Endothelial cell of umbilical vein (primary cell): Measurements from ENCODE around the gene MACROD2. TPM values are rescaled to one million over a fixed set of nuclear protein-coding genes. Genes with fewer than 3 reads are reported as not detected.

Experiments used
- BruUV-seq: library from RNA; stranded (reverse); fragments of 400-500 nt; replicated peaks from 2 replicates; lab custom pipeline; 2021; lab: Mats Ljungman, UMichigan
- CTCF ChIA-PET: fragments of 300-600, 350-600 bp; sonication (Branson Sonifier 250); formaldehyde crosslinking; loops from one replicate; lab custom pipeline; 2021; ENCODE audit warnings: antibody characterized with exemption, inconsistent platforms; lab: Charles Lee
- POLR2A ChIA-PET: fragments of 300-600, 350-600 bp; sonication (Branson Sonifier 250); formaldehyde crosslinking; loops from one replicate; lab custom pipeline; 2021; ENCODE audit warnings: antibody characterized with exemption, inconsistent platforms; lab: Charles Lee
- DNase-seq: peaks from one replicate; pipeline ENCODE4 v3.0.0-alpha.2; 2011; ENCODE audit warnings: low read depth, low spot score
- FAIRE-seq: peaks from 2 replicates; lab custom pipeline; 2011; peaks lifted over from hg19 to GRCh38; lab: Jason Lieb, UNC
- H2AFZ ChIP-seq: 2 replicates; pipeline ENCODE4 v1.6.0; 2012; ENCODE audit warnings: low read depth, low read length, control low read depth, inconsistent platforms
- H3K27ac ChIP-seq: 2 replicates; pipeline ENCODE4 v1.5.1; 2011; ENCODE audit warnings: low read depth, mild to moderate bottlenecking, control low read depth, low read length, moderate library complexity; ENCODE audit not compliant: insufficient read depth
- H3K27me3 ChIP-seq, 2 experiments: 2 replicates each; pipeline versions ENCODE4 v1.6.0 to v1.6.1; 2011; ENCODE audit warnings: low read length in 2 of 2, mixed read lengths in 1 of 2; ENCODE audit not compliant: control insufficient read depth in 2 of 2, insufficient read depth in 2 of 2
- H3K36me3 ChIP-seq, 2 experiments: 2 replicates in 1 of 2; 3 replicates in 1 of 2; pipeline ENCODE4 v1.5.1; 2011; ENCODE audit warnings: low read length in 2 of 2, mild to moderate bottlenecking in 1 of 2, moderate library complexity in 1 of 2; ENCODE audit not compliant: control insufficient read depth in 2 of 2, insufficient read depth in 2 of 2; ENCODE audit errors: extremely low read depth in 1 of 2
- H3K4me1 ChIP-seq: 3 replicates; pipeline ENCODE4 v1.5.1; 2011; ENCODE audit warnings: mild to moderate bottlenecking, low read length; ENCODE audit not compliant: control insufficient read depth, insufficient read depth; ENCODE audit errors: extremely low read depth
- H3K4me2 ChIP-seq: 2 replicates; pipeline ENCODE4 v1.6.1; 2011; ENCODE audit warnings: low read length, control low read depth, mixed read lengths; ENCODE audit not compliant: insufficient read depth
- H3K4me3 ChIP-seq, 3 experiments: fragments of 200-600 bp in 1 of 3; sonication (generic), shearing (Covaris generic) in 1 of 3; replicated peaks in 1 of 3; 2 replicates each; pipeline ENCODE4 v1.5.1; 2011 to 2016; ENCODE audit warnings: control low read depth in 3 of 3, low read length in 3 of 3, mild to moderate bottlenecking in 2 of 3, inconsistent platforms in 1 of 3, low read depth in 1 of 3, moderate library complexity in 1 of 3; ENCODE audit not compliant: insufficient read depth in 1 of 3
- H3K79me2 ChIP-seq: 2 replicates; pipeline ENCODE4 v1.6.0; 2012; ENCODE audit warnings: low read length, inconsistent platforms; ENCODE audit not compliant: control insufficient read depth, insufficient read depth
- H3K9ac ChIP-seq: replicated peaks from 2 replicates; pipeline ENCODE3; 2011; ENCODE audit warnings: low read length, control low read depth; ENCODE audit not compliant: insufficient read depth; ENCODE audit errors: extremely low read depth
- H3K9me1 ChIP-seq: replicated peaks from 3 replicates; pipeline ENCODE4 v1.6.0; 2011; ENCODE audit warnings: mild to moderate bottlenecking, low read length; ENCODE audit not compliant: control insufficient read depth, insufficient read depth; ENCODE audit errors: extremely low read depth
- H3K9me3 ChIP-seq: replicated peaks from 2 replicates; pipeline ENCODE4 v1.5.1; 2012; ENCODE audit warnings: low read length, inconsistent platforms; ENCODE audit not compliant: control insufficient read depth, insufficient read depth
- H4K20me1 ChIP-seq: replicated peaks from 2 replicates; pipeline ENCODE3; 2011; ENCODE audit warnings: mild to moderate bottlenecking, low read length; ENCODE audit not compliant: control insufficient read depth, insufficient read depth; ENCODE audit errors: extremely low read depth
- EZH2 ChIP-seq: IDR thresholded peaks from 2 replicates; pipeline ENCODE4 v1.6.1; 2012; ENCODE audit warnings: borderline replicate concordance, low read depth, mild to moderate bottlenecking, moderate library complexity, low read length, inconsistent platforms; ENCODE audit not compliant: severe bottlenecking
- GATA2 ChIP-seq: IDR thresholded peaks from 2 replicates; pipeline ENCODE4 v1.7.0; 2011; ENCODE audit warnings: low read depth, mild to moderate bottlenecking, moderate library complexity, mixed read lengths, low read length; ENCODE audit not compliant: insufficient read length, insufficient read depth
- JUN ChIP-seq: IDR thresholded peaks from 2 replicates; pipeline ENCODE4 v1.6.1; 2011; ENCODE audit warnings: borderline replicate concordance, low read depth; ENCODE audit not compliant: insufficient read length, insufficient read depth
- MAX ChIP-seq: IDR thresholded peaks from 2 replicates; pipeline ENCODE4 v1.6.1; 2011; ENCODE audit not compliant: insufficient read depth, insufficient read length
- POLR2A ChIP-seq: IDR thresholded peaks from 2 replicates; pipeline ENCODE4 v1.6.1; 2012; ENCODE audit warnings: low read depth, mild to moderate bottlenecking, control low read depth, low read length
- POLR2AphosphoS5 ChIP-seq: IDR thresholded peaks from 2 replicates; pipeline ENCODE4 v1.6.1; 2012; ENCODE audit warnings: low read depth, mild to moderate bottlenecking, control low read depth, low read length, moderate library complexity; ENCODE audit not compliant: insufficient read depth
- dilution Hi-C: fragments of 300-500 bp; cut with MboI; formaldehyde crosslinking; loops from one replicate; pipeline ENCODE4 v1.15.0; 2019; ENCODE audit warnings: low sequenced_read_pairs; ENCODE audit not compliant: extremely low pct_ligation_motif_present
- intact Hi-C: fragments of 100-400 bp; cut with micrococcal nuclease; formaldehyde crosslinking; loops from one replicate; pipeline ENCODE4 v1.10.0; 2022
- polyA plus RNA-seq, 4 experiments: library from polyadenylated mRNA; depleted of rRNA in 3 of 4; stranded (reverse) in 3 of 4; unstranded in 1 of 4; fragments of >200 nt; gene quantifications; 2 replicates each; pipeline versions ENCODE4 v1.2.1 to v1.2.3, GENCODE V29; 2011 to 2012; ENCODE audit warnings: missing spikeins in 1 of 4
- total RNA-seq: library from RNA; stranded (reverse); gene quantifications from 2 replicates; pipeline ENCODE4 v1.2.3, GENCODE V29; 2021
- TF ChIP-seq, protein P1 (sequence below), 2 donors: IDR thresholded peaks; 1 replicate in 1 of 2; 2 replicates in 1 of 2; pipeline ENCODE4 v1.5.1; 2011; ENCODE audit warnings: low read length in 2 of 2, mild to moderate bottlenecking in 2 of 2, moderate library complexity in 2 of 2, control low read depth in 1 of 2, inconsistent platforms in 1 of 2, low read depth in 1 of 2; ENCODE audit not compliant: insufficient read depth in 1 of 2; ENCODE audit errors: extremely low read depth in 1 of 2

The MACROD2 gene
- total and polyA plus RNA-seq, 2 donors (not counting 3 experiments of a cell fraction or from before 2014, with no cell fraction given), result 0.11 to 0.73 TPM

DNA sequence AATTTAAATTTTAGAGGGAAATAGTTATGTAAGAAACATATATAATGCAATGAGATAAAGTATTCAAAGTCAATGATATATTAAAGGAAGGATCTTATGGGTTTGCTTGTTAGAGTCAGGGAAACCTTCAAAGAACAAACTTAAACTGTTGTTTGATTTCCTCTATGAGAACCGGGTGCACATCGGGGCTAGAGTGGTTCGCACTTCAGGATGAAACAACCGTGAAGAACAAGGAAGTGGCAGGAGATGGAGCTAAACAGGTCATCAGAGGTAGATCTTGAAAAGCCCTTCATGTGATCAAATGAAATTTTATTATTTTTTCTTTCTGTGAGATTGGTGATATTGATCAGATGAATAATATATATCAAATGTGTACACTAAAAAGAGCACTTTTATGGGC lies 1294.0 kb downstream of the MACROD2 start:
- H3K4me1 ChIP-seq, result no peaks in the 10 kb centered on the region
- H3K36me3 ChIP-seq, result no peaks in the 10 kb centered on the region
- FAIRE-seq (no peak), DNase-seq (no peak)
- no peak overlapping the region for H3K27ac ChIP-seq
- H3K79me2 ChIP-seq, result no peaks in the 10 kb centered on the region
- no peaks in the 10 kb centered on the region for H3K9me3 ChIP-seq
- no peak overlapping the region for H3K4me3 ChIP-seq
- H3K4me2 ChIP-seq, result no peak overlapping the region
- H4K20me1 ChIP-seq, result no peaks in the 10 kb centered on the region
- BruUV-seq, result no TSS peak
- POLR2A ChIA-PET, result no interaction called here
- dilution Hi-C loops, result no loop called here
- H3K27me3 ChIP-seq, result no peaks in the 10 kb centered on the region
- no peaks in the 10 kb centered on the region for H3K9me1 ChIP-seq
- intact Hi-C loops, result no loop called here
- no peak overlapping the region for H2AFZ ChIP-seq
- TF ChIP-seq POLR2A (no peak), GATA2 (no peak), POLR2AphosphoS5 (no peak), JUN (no peak), MAX (no peak), EZH2 (no peak)
- TF ChIP-seq, protein P1, sequence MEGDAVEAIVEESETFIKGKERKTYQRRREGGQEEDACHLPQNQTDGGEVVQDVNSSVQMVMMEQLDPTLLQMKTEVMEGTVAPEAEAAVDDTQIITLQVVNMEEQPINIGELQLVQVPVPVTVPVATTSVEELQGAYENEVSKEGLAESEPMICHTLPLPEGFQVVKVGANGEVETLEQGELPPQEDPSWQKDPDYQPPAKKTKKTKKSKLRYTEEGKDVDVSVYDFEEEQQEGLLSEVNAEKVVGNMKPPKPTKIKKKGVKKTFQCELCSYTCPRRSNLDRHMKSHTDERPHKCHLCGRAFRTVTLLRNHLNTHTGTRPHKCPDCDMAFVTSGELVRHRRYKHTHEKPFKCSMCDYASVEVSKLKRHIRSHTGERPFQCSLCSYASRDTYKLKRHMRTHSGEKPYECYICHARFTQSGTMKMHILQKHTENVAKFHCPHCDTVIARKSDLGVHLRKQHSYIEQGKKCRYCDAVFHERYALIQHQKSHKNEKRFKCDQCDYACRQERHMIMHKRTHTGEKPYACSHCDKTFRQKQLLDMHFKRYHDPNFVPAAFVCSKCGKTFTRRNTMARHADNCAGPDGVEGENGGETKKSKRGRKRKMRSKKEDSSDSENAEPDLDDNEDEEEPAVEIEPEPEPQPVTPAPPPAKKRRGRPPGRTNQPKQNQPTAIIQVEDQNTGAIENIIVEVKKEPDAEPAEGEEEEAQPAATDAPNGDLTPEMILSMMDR (IDR thresholded peaks at IDR 0.05; ENCODE audit: extremely low read depth in 1 of 2, insufficient read depth in 1 of 2, low read depth in 1 of 2, low read length in 2 of 2), result no peak
- CTCF ChIA-PET, result no interaction called here
- H3K9ac ChIP-seq, result no peak overlapping the region
